SIG-M5 treated with dmso at 0.1 percent for 504 hours (cell line): ENCODE results near the gene MESP2.

Source experiments
- DNase-seq: peaks from one replicate; lab custom pipeline; 2025; ENCODE audit not compliant: unreplicated experiment; lab: John Stamatoyannopoulos, UW

MESP2 gene

DNA sequence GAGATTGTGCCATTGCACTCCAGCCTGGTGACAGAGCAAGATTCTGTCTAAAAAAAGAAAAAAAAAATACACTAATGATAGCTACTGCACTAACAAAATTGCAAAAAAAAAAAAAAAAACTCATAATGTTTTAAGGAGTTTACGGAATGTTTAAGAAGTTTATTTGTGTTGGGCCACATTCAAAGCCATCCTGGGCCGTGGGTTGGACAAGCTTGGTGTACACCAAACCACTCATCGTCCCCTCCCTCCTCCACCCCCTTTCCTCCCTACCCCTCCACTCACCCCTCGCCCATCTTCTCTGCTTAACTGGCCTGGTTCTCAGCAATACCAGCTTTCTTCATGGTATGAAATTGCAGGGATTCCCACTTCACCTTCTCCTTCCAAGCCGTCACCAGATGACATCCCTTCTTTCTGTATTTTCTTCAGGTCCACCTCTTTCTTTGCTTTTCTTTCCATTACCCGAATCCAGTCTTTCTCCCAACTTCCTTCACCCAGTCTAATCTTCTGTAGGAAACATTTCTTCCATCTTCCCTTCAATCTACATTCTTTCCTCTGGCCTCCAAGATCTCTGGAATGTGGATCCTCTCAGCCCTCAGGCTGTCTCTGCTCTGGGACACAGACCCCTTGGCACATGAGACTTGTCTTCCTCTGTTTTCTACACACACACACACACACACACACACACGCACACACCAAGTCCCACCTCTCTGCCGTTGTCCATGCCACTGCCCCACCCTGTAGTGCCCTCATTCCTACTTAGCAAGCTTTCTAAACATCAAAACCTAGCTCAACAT, 21.6 kb upstream of the MESP2 start:
- DNase-seq: no peak

GRCh38 chr15:89755701-89756100, 20.4 kb upstream of the MESP2 start:
- DNase-seq: no peak

GRCh38 chr15:89756897-89757296, 19.2 kb upstream of the MESP2 start:
- peak; percentile 53 for DNase-seq

GRCh38 chr15:89758283-89758682, 17.8 kb upstream of the MESP2 start:
- no peak for DNase-seq

GRCh38 chr15:89758981-89759380, 17.2 kb upstream of the MESP2 start:
- no peak for DNase-seq

DNA sequence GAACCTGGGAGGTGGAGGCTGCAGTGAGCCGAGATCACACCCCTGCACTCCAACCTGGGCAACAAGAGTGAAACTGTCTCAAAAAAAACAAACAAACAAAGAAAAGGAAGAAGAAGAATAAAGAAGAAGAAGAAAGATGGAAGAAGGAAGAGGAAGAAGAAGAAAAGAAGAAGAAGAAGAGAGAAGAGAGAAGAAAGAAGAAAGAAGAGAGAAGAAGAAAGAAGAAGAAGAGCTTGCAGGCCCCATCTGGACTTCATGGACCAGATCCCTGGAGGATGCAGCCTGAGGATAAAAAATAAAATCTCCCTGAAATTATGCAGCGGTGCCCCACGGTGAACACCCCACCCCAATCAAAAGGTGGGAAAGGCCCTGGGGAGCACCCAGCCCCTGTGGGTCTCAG, 16.3 kb upstream of the MESP2 start:
- no peak for DNase-seq

DNA sequence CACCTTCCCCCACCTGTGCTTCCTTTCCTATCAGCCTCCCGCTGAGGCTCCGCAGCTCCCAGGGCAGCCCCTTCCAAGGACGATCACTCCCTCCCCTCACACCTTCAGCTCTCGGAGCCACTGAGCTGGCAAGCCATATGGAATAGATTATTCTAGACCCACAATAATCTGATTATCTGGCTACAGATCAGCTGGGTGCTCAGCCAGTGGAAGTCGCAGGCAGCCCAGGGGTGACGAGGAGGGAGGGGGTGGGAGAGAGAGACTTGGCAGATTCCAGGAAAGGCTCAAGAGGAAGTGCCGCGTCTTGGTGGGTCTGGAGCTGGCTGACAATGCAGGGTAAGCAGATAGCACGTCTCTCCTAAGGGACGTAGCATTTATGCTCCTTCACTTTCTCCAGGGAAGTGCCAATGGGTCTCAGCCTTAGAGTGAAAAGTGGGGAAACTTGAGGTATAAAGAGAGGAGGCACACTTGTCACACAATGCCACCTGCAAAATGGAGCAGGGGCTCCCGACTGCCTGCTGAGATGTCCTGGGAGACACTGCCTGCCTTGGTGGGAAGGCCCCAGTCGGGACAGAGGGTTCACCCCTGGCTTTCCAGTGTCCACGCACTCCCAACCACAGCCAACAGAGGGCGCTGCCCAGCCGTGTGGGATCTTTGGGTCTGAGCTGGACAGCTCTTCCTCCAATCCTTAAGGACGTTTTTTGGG, 15.7 kb upstream of the MESP2 start:
- DNase-seq: peak; percentile 40

DNA sequence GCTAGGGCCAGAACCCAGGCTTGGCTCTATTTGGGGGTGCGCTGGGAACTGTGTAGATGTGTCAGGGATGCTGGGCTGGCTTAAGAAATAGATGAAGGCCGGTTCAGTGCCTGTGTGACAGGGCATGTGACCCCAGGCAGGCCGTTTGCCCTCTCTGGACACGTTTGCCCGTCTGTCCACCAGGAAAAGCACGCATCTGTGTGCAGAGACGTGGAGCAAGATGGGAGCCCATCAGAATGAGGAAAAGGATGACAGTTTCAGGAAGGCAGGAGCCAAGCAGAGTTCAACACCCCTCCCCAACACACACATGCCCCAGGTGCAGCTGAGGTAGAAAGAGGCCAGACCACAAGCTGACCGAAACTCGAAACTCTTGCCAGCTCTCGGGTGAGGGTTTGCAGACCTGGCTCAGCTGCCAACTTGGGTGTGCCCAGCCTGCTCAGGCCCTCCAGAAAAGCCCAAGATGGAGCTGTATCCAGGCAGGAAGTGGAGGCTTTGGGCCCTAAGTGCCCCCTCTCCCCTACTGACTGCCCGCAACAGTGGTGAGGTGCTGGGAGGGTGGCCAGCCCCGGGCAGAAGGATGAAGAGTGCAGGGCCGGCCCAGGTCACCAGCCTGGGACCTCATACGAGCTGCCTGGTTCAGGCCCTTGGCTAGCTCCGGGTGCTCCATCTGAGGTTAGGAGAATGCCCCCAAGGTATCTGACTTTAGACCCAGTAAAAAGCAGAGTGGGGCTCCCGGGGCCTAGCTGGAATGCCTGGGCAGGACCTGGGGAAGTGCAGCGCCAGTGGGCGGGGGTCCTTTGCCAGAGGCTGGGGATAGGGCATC, 14.9 kb upstream of the MESP2 start:
- no peak for DNase-seq

DNA sequence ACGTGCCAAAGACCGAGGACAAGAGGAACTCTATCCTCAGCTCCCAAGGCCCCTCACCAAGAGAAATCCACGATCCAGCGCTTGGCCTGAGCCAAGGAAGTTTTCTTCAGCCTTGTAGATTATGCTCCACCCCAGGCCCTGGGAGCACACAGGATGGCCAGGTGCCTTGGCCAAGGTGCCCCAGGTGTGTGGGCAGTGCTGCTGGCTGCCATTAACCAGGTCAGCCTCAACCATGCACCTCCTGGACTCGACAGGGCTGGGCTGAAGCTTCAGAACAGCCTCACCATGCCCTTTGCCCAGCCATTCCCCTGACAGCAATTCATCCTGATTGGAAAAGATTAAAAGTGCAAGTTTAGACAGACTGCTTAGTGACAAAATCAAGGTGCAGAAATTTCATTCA, 14.2 kb upstream of the MESP2 start:
- no peak for DNase-seq

DNA sequence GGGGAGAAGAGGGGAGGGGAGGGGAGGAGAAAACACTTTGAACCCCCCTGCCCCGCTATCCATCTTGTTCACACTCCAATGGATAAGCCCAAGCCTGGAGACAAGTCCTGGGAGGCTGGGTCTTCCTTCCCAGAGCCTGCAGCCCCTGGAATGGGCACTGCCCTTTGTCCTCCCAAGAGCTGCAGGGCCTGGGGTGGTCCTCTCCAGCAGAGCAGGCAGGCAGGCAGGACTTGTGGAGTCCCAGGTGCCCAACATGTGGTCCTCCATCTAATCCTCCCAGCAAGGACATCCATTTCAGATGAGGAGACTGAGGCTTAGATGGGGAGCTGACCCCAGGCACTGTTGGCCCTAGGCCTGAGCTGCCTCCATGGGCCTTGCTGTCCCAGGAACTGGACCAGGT, 10.4 kb upstream of the MESP2 start:
- no peak for DNase-seq

DNA sequence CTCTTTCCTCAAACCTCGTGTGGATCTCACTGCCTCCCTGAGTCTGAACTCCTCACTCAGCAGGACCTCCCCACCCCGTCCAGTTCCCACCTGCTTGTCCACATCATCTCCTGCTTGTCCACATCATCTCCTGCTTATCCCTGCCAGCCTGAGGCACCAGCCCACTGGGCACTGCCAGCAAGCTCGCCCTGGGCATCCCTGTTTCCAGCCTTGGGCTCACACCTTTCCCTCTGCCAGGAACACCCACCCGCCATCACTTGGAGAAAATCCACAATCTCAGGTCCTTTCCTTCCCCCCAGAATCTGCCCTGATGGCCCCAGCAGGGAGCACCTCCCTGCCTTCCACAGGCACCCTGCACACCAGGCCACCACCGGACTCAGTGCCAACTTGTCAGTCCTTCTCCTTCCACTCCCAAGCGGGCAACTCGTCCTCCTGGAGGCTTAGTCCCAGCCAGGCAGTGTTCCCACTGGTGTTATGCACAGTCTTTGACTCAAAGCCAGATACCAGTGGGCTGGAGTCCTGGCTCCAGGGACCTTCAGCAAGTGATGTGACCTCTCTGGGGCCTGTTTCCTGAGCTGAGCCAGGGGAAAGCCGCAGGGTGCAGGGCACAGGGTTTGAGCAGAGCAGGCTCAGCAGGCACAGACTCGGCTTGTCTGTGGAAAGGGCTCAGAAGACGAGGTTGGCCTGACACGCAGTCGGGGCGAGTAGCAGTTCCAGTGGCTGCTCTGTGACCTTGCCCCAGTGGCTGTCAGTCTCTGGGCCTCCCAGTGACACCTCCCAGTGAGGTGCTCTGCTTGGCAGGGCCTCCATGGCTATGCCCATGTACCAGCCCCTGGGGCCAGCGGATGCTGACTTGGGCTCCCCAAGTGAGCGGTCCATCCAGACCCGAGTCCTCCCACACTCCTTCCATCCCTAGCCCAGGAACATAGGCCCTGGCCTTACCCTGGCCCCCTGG, 9.5 kb upstream of the MESP2 start:
- no peak for DNase-seq

DNA sequence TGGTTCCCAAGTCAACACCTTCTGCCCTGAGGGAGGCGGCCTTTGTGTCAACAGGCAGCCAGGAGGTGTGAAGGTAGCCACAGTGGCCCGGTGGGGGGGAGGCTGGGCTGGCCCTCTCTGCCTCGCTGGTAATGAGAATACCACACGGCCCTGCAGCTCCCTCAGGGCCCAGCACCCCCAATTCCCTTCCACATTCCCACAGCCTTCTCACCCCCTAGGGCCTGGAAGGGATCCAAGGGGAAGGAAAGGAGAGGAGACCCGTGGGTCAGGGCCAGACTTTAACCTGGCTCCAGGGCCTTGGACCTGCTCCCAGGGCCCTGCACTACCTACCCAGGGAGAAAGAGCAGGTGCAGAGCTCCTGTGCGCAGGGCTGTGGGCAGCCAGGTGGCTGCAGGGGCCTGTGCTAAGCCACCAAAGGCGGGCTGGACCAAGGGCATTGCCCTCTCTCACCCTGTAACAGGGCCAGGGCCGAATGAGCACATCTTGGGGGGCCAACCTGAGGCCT, 8.7 kb upstream of the MESP2 start:
- DNase-seq: no peak

GRCh38 chr15:89768071-89768500, 8.0 kb upstream of the MESP2 start:
- DNase-seq: no peak

- no peak for DNase-seq
These were observed 6.8 kb upstream of the MESP2 start for GRCh38 chr15:89769366-89769765.

GRCh38 chr15:89770041-89770440, 6.1 kb upstream of the MESP2 start:
- no peak for DNase-seq

- DNase-seq: no peak
These were observed 3.1 kb upstream of the MESP2 start for GRCh38 chr15:89772932-89773583.

DNA sequence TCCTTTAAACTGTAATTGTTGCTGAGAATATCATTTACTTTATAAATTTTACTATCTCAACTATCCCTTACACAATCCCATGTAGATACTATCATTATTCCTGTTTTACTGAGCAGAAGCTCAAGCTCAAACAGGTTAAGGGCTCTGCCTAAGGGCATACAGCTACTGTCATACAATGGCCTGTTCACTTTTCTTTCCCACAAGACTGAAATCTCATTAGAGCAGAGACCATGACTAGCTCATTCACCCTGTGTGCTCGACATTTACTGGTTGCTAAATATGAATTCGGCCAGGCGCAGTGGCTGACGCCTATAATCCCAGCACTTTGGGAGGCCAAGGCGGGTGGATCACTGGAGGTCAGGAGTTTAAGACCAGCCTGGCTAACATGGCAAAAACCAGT, 1.6 kb upstream of the MESP2 start:
- no peak for DNase-seq

- DNase-seq: no peak
These were observed 317 bp upstream of the MESP2 start for GRCh38 chr15:89775815-89776214.

GRCh38 chr15:89777073-89777751, 1.1 kb downstream of the MESP2 start:
- DNase-seq: no peak
